Urinary bladder (tissue), 4 donors: Measurements from ENCODE around the gene HS2ST1. TPM values are rescaled to one million over a fixed set of nuclear protein-coding genes. Genes with fewer than 3 reads are reported as not detected.
"Not testable (repeated sequence)": the region's sequence is repeated elsewhere in the genome, so short reads cannot be mapped to it uniquely, and the experiment has no call there.

Experiments
- DNase-seq: peaks from one replicate; pipeline ENCODE4 v3.0.0-alpha.2; 2015; ENCODE audit errors: extremely low spot score
- H3K27ac ChIP-seq: one replicate; pipeline ENCODE4 v1.5.1; 2013; ENCODE audit warnings: low read depth, mild to moderate bottlenecking, moderate library complexity
- H3K36me3 ChIP-seq: one replicate; pipeline ENCODE4 v1.6.1; 2013; ENCODE audit warnings: mild to moderate bottlenecking, moderate library complexity; ENCODE audit not compliant: insufficient read depth
- H3K4me1 ChIP-seq: one replicate; pipeline ENCODE4 v1.6.1; 2013; ENCODE audit warnings: mild to moderate bottlenecking, moderate library complexity; ENCODE audit not compliant: insufficient read depth
- H3K4me3 ChIP-seq: one replicate; pipeline ENCODE4 v1.5.1; 2013; ENCODE audit warnings: low read depth, low read length
- WGBS: extraction: QIAGEN DNeasy Blood & Tissue Kit; methylation state at CpG from one replicate; pipeline ENCODE4 v1.1.7; 2013; 5-methylcytosine and 5-hydroxymethylcytosine counted together
- polyA plus RNA-seq: library from polyadenylated mRNA; stranded (reverse); fragments of 200-250 nt; gene quantifications from one replicate; pipeline ENCODE4 v1.2.3, GENCODE V29; 2013
- total RNA-seq: library from RNA; depleted of rRNA; stranded (reverse); fragments of >200 nt; gene quantifications from one replicate; pipeline ENCODE4 v1.2.3, GENCODE V29; 2014
- donor health status: healthy with polysubstance abuse.
- donor health status: healthy.

The HS2ST1 gene
- total and polyA plus RNA-seq, 2 donors = 12.1 to 36.9 TPM

DNA sequence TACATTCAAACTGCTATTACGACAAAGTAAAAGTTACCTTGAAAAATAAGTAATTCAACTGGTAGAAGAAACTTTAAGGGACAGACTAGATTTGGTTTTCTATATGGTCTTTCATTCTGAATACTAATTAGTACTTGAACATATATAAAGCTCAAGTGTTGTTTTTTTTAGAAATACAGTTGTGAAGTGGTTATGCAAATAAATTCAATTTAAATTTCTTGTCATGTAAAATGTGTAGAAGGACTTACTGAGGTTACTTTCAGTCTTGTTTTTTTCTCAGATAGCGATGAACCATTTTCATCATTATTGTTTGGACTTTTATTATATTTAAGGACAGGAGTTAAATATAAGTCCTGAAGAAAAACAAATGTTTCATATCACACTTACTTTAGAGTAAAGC lies 24.4 kb downstream of the HS2ST1 start:
- H3K27ac ChIP-seq = no peak overlapping the region
- DNase-seq = no peak
- WGBS = 97% methylated on average over 2 of the region's 2 CpGs
- no peaks in the 10 kb centered on the region for H3K36me3 ChIP-seq
- no peaks in the 10 kb centered on the region for H3K4me1 ChIP-seq
- no peak overlapping the region for H3K4me3 ChIP-seq

GRCh38 chr1:86939406-86939805 lies 25.0 kb downstream of the HS2ST1 start:
- no peak for DNase-seq
- H3K4me1 ChIP-seq = no peaks in the 10 kb centered on the region
- no peak overlapping the region for H3K27ac ChIP-seq
- no peaks in the 10 kb centered on the region for H3K36me3 ChIP-seq
- 92% methylated on average over 3 of the region's 3 CpGs for WGBS
- no peak overlapping the region for H3K4me3 ChIP-seq

DNA sequence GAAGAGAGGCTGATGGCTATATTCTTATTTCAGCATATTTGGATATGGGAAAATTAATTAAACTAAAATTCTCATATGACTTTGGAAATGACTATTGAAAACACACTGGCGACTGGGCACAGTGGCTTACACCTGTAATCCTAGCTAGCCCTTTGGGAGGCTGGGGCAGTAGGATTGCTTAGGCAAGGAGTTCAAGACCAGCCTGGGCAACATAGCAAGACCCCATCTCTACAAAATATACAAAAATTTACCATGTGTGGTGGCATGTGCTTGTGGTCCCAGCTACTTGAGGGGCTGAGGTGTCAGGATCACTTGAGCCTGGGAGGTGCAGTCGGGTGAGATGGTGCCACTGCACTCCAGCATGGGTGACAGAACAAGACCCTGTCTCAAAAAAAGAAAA lies 26.2 kb downstream of the HS2ST1 start:
- 97% methylated on average over 2 of the region's 2 CpGs for WGBS
- H3K4me1 ChIP-seq = no peaks in the 10 kb centered on the region

DNA sequence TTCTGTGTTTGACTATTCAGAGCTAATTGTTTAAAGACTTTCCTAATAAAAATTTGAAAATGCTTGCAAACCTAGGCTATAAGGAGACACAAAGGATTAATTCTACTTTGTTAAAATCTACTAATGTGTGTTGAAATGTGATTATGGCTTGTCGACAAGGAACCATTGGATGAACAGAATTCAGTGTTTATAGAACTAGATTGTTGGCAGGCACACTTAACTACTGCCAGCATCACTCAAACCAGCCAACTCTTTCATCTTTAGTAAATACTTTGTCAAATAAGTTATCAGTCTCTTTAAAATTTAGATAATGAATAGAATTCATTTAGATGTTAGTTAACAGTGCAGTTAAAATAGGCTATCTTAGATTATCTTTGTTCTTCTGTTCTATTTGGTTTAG lies 27.6 kb downstream of the HS2ST1 start:
- DNase-seq = no peak
- no peaks in the 10 kb centered on the region for H3K4me1 ChIP-seq
- H3K27ac ChIP-seq = no peak overlapping the region
- 22% methylated on average over 1 of the region's 1 CpG for WGBS
- no peaks in the 10 kb centered on the region for H3K36me3 ChIP-seq
- H3K4me3 ChIP-seq = no peak overlapping the region

More for the DNA sequence above, 26.2 kb downstream of the HS2ST1 start:
- H3K4me3 ChIP-seq = no peak overlapping the region
- H3K36me3 ChIP-seq = no peaks in the 10 kb centered on the region
- no peak overlapping the region for H3K27ac ChIP-seq
- no peak for DNase-seq

DNA sequence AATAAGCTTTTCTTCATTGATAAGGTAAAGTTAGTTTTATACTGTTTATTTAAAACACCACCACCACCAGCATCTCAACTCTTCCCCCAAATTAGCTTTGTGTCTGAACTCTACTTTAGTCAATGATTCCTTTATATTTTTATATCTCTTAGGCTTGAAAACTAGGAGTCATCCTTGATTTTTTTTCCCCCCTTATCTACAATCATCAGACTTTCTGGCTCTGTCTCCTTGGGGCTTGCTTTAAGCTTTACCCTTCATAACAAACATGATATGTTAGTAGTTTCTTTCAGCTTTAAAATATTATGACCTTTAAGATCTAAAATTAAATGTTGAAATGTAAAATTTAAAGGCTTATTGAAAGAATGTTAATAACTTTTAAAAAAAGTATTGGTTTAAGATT lies 28.3 kb downstream of the HS2ST1 start:
- H3K36me3 ChIP-seq = no peaks in the 10 kb centered on the region
- no peaks in the 10 kb centered on the region for H3K4me1 ChIP-seq
- H3K4me3 ChIP-seq = no peak overlapping the region
- no peak for DNase-seq
- no peak overlapping the region for H3K27ac ChIP-seq

GRCh38 chr1:86948212-86948611 lies 33.8 kb downstream of the HS2ST1 start:
- no peak for DNase-seq
- no peak overlapping the region for H3K4me3 ChIP-seq
- H3K4me1 ChIP-seq = no peaks in the 10 kb centered on the region
- WGBS = 58% methylated on average over 5 of the region's 5 CpGs
- no peaks in the 10 kb centered on the region for H3K36me3 ChIP-seq
- H3K27ac ChIP-seq = no peak overlapping the region

- no peak overlapping the region for H3K27ac ChIP-seq
- WGBS = 81% methylated on average over 5 of the region's 5 CpGs
- no peaks in the 10 kb centered on the region for H3K36me3 ChIP-seq
- H3K4me3 ChIP-seq = no peak overlapping the region
- DNase-seq = no peak
- no peaks in the 10 kb centered on the region for H3K4me1 ChIP-seq
These were observed 36.4 kb downstream of the HS2ST1 start for GRCh38 chr1:86950712-86951419.

DNA sequence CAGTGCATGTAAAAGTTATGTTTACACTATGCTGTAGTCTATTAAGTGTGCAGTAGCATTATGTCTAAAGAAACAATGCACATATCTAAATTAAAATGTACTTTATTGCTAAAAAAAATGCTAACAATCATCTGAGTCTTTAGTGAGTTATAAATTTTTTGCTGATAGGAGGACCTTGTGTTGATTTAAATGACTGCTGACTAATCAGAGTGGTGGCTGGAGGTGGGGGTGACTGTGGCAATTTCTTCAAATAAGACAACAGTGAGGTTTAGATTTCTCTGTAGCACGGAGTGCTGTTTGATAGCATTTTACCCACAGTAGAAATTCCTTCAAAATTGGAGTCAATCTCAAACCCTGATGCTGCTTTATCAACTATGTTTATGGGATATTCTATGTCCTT lies 37.0 kb downstream of the HS2ST1 start:
- no peak for DNase-seq
- Histone ChIP-seq H3K4me3 (no peak overlapping the region), H3K4me1 (no peaks in the 10 kb centered on the region), H3K27ac (no peak overlapping the region), H3K36me3 (no peaks in the 10 kb centered on the region)
- WGBS = 74% methylated on average over 1 of the region's 1 CpG

GRCh38 chr1:86953167-86953566 lies 38.7 kb downstream of the HS2ST1 start:
- 90% methylated on average over 3 of the region's 3 CpGs for WGBS
- H3K4me1 ChIP-seq = no peaks in the 10 kb centered on the region
- H3K36me3 ChIP-seq = no peaks in the 10 kb centered on the region
- no peak for DNase-seq
- no peak overlapping the region for H3K27ac ChIP-seq
- H3K4me3 ChIP-seq = no peak overlapping the region

DNA sequence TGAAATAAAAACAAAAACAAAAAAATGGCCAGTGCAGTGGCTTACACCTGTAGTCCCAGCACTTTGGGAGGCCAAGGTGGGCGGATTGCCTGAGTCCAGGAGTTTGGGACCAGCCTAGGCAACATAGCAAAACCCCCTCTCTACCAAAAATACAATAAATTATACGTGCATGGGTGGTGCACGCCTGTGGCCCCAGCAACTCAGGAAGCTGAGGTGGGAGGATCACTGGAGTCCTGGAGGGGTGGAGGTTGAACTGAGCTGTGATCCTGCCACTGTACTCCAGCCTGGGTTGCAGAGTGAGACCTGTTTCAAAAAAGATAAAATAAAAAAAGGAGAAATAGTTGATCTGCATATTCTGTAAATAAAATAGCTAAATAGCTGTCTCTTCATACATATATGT lies 41.2 kb downstream of the HS2ST1 start:
- Histone ChIP-seq H3K27ac (no peak overlapping the region), H3K4me1 (no peaks in the 10 kb centered on the region), H3K36me3 (no peaks in the 10 kb centered on the region), H3K4me3 (no peak overlapping the region)
- 93% methylated on average over 3 of the region's 3 CpGs for WGBS
- DNase-seq = no peak

- Histone ChIP-seq H3K27ac (no peak overlapping the region), H3K4me1 (no peaks in the 10 kb centered on the region), H3K36me3 (no peaks in the 10 kb centered on the region), H3K4me3 (no peak overlapping the region)
- DNase-seq = no peak
These were observed 41.8 kb downstream of the HS2ST1 start for GRCh38 chr1:86956221-86956620.

DNA sequence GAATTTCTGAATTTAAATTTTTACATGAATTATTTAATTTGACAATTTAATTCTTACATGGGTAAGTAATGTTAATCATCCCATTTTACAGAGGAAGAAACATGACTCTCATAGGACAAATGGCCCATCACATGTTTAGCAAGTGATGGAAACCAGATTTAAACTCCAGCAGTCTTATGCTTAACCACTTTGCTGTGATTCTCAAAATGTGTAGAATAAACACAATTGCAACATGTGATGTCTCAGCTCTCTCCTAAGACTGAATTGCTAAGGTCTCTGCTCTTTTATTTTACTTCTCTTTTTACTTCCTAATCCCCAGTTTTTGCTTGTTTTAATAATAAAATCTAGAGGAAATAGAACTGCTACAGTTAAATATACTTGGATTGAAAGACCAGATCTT lies 42.8 kb downstream of the HS2ST1 start:
- Histone ChIP-seq H3K4me3 (no peak overlapping the region), H3K27ac (no peak overlapping the region), H3K4me1 (no peaks in the 10 kb centered on the region), H3K36me3 (no peaks in the 10 kb centered on the region)
- no peak for DNase-seq

DNA sequence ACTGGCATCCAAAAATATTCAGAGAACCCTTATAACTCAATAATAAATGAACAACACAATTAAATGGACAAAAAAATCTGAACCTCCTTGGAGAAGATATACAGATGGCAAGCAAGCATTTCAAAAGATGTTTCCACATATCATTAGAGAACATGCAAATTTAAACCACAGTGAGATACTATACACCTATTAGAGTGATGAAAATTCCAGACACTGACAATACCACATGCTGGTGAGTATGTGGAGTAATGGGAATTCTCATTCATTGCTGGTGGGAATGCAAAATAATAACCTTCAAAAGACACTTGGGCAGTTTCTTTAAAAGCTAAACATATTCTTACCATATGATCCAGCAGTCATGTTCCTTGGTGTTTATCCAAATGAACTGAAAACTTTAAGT lies 46.1 kb downstream of the HS2ST1 start:
- Histone ChIP-seq H3K4me1 (no peaks in the 10 kb centered on the region), H3K27ac (no peak overlapping the region), H3K4me3 (no peak overlapping the region), H3K36me3 (no peaks in the 10 kb centered on the region)
- DNase-seq = no peak

GRCh38 chr1:86963841-86964240 lies 49.4 kb downstream of the HS2ST1 start:
- whole genome bisulfite sequencing = 94% methylated on average over 36 of the region's 36 CpGs
- DNase-seq, H3K4me1 ChIP-seq, H3K36me3 ChIP-seq, H3K27ac ChIP-seq, H3K4me3 ChIP-seq: not testable (repeated sequence)
